HepG2 (cell line): ENCODE measurements around the gene SLC41A1. TPM values are rescaled to one million over a fixed set of nuclear protein-coding genes. Genes with fewer than 3 reads are reported as not detected.
A peak's percentile ranks its signal among the peaks of the same experiment; 100 is the strongest.

ENCODE experiments used
- ATAC-seq: fragments of 200-7000 bp; cut with Tn5 transposase; 3 replicates; pipeline ENCODE4 v1.9.1; 2020; ENCODE audit warnings: mild to moderate bottlenecking, moderate library complexity
- BruUV-seq: library from RNA; stranded (reverse); fragments of 400-500 nt; replicated peaks from 2 replicates; lab custom pipeline; 2021; lab: Mats Ljungman, UMichigan
- CTCF ChIA-PET: fragments of 300-600 bp; formaldehyde crosslinking; extraction: SDS; loops from one replicate; lab custom pipeline; 2021; ENCODE audit warnings: low total read pairs, inconsistent platforms, low intra/inter-chr PET ratio; lab: Yijun Ruan, JAX
- POLR2A ChIA-PET: fragments of 350-600 bp; sonication (Branson Sonifier 250); formaldehyde crosslinking; loops from one replicate; lab custom pipeline; 2020; ENCODE audit warnings: antibody characterized with exemption, inconsistent platforms; lab: Yijun Ruan, JAX
- DNase-seq: peaks from one replicate; pipeline ENCODE4 v3.0.0-alpha.2; 2015; ENCODE audit warnings: low spot score
- FAIRE-seq: peaks from 3 replicates; lab custom pipeline; 2011; peaks lifted over from hg19 to GRCh38; lab: Jason Lieb, UNC
- H2AFZ ChIP-seq: one replicate; pipeline ENCODE4 v1.6.1; 2011; ENCODE audit warnings: low read length, inconsistent platforms
- H3K27ac ChIP-seq: fragments of 300-600 bp; 3 replicates; pipeline ENCODE4 v1.8.0; 2011; ENCODE audit warnings: mixed run types, mild to moderate bottlenecking, mixed read lengths, low read length, inconsistent platforms; ENCODE audit not compliant: insufficient read depth; ENCODE audit errors: extremely low read length
- H3K27me3 ChIP-seq, 2 experiments: fragments of 200-600 bp in 1 of 2; 2 replicates in 1 of 2; 3 replicates in 1 of 2; pipeline versions ENCODE4 v1.6.0 to v1.8.0; 2011; ENCODE audit warnings: low read length in 2 of 2, mild to moderate bottlenecking in 2 of 2, moderate library complexity in 2 of 2, inconsistent platforms in 1 of 2; ENCODE audit not compliant: insufficient read depth in 2 of 2, control insufficient read depth in 1 of 2
- H3K36me3 ChIP-seq, 2 experiments: fragments of 200-600 bp in 1 of 2; replicated peaks in 1 of 2; 2 replicates in 1 of 2; 3 replicates in 1 of 2; pipeline versions ENCODE4 v1.5.1 to v1.8.0; 2011; ENCODE audit warnings: low read length in 2 of 2, inconsistent platforms in 1 of 2; ENCODE audit not compliant: insufficient read depth in 2 of 2, control insufficient read depth in 1 of 2
- H3K4me1 ChIP-seq: 2 replicates; pipeline ENCODE4 v1.5.1; 2012; ENCODE audit warnings: low read length, inconsistent platforms; ENCODE audit not compliant: insufficient read depth
- H3K4me2 ChIP-seq: 2 replicates; pipeline ENCODE4 v1.6.0; 2011; ENCODE audit warnings: low read depth, low read length, inconsistent platforms
- H3K4me3 ChIP-seq, 3 experiments: fragments of 200-600 bp in 1 of 3; sonication (generic), shearing (Covaris generic) in 1 of 3; replicated peaks in 1 of 3; 2 replicates each; pipeline ENCODE4 v1.5.1; 2011 to 2016; ENCODE audit warnings: low read length in 3 of 3, inconsistent platforms in 2 of 3, low read depth in 2 of 3, mild to moderate bottlenecking in 2 of 3, control low read depth in 1 of 3, mixed read lengths in 1 of 3; ENCODE audit not compliant: insufficient read depth in 1 of 3
- H3K79me2 ChIP-seq: one replicate; pipeline ENCODE4 v1.6.1; 2011; ENCODE audit warnings: low read length, inconsistent platforms; ENCODE audit not compliant: insufficient read depth
- H3K9ac ChIP-seq: 2 replicates; pipeline ENCODE4 v1.6.0; 2011; ENCODE audit warnings: mild to moderate bottlenecking, low read depth, low read length, inconsistent platforms; ENCODE audit not compliant: insufficient read depth
- H3K9me3 ChIP-seq: 2 replicates; pipeline ENCODE4 v1.5.1; 2012; ENCODE audit warnings: mild to moderate bottlenecking, low read length
- H4K20me1 ChIP-seq: 2 replicates; pipeline ENCODE4 v1.6.0; 2011; ENCODE audit warnings: inconsistent platforms, mild to moderate bottlenecking, low read length, moderate library complexity; ENCODE audit not compliant: insufficient read depth
- ARNT2 ChIP-seq: sonication (generic); formaldehyde crosslinking; IDR thresholded peaks from 2 replicates; pipeline ENCODE4 v1.8.0; 2022; ENCODE audit warnings: mild to moderate bottlenecking, low read depth, missing genetic modification reagents, moderate library complexity
- CBFB ChIP-seq: sonication (generic); formaldehyde crosslinking; IDR thresholded peaks from 2 replicates; pipeline ENCODE4 v1.4.0; 2020; ENCODE audit warnings: missing genetic modification reagents
- CBX2 ChIP-seq, 2 experiments: fragments of 200-600 bp in 1 of 2; sonication (generic); formaldehyde crosslinking in 1 of 2; IDR thresholded peaks; 2 replicates each; pipeline versions ENCODE4 v1.7.0 to v1.8.1; 2018 to 2022; ENCODE audit warnings: low read depth in 2 of 2, low read length in 1 of 2, mild to moderate bottlenecking in 1 of 2, missing genetic modification reagents in 1 of 2
- ELF1 ChIP-seq: sonication (generic); formaldehyde crosslinking; IDR thresholded peaks from 2 replicates; pipeline ENCODE4 v1.4.0; 2020; ENCODE audit warnings: missing genetic modification reagents
- FOXJ3 ChIP-seq: sonication (generic); formaldehyde crosslinking; IDR thresholded peaks from 2 replicates; pipeline ENCODE4 v1.4.0; 2020; ENCODE audit warnings: missing genetic modification reagents, mild to moderate bottlenecking, borderline replicate concordance
- GABPB1 ChIP-seq: IDR thresholded peaks from 2 replicates; pipeline ENCODE4 v1.6.1; 2016; ENCODE audit warnings: mild to moderate bottlenecking, missing genetic modification reagents, moderate library complexity, missing compliant biosample characterization
- IKZF1 ChIP-seq: fragments of 450-650 bp; IDR thresholded peaks from 2 replicates; pipeline ENCODE4 v1.7.1; 2016
- NR2F2 ChIP-seq: IDR thresholded peaks from 2 replicates; pipeline ENCODE4 v1.6.1; 2012; ENCODE audit warnings: low read depth, inconsistent platforms, borderline replicate concordance
- NR3C1 ChIP-seq: sonication (generic); formaldehyde crosslinking; IDR thresholded peaks from 2 replicates; pipeline ENCODE4 v1.4.0; 2020; ENCODE audit warnings: missing genetic modification reagents
- SMARCE1 ChIP-seq: fragments of 450-650 bp; IDR thresholded peaks from 2 replicates; pipeline ENCODE4 v1.6.1; 2017; ENCODE audit warnings: borderline replicate concordance
- ZNF180 ChIP-seq: sonication (generic); formaldehyde crosslinking; IDR thresholded peaks from 2 replicates; pipeline ENCODE4 v1.4.0; 2020; ENCODE audit warnings: low read depth, missing genetic modification reagents, borderline replicate concordance
- ZNF543 ChIP-seq: sonication (generic); formaldehyde crosslinking; IDR thresholded peaks from 2 replicates; pipeline ENCODE4 v1.4.0; 2020; ENCODE audit warnings: mild to moderate bottlenecking, missing genetic modification reagents
- ZNF660 ChIP-seq: sonication (generic); formaldehyde crosslinking; IDR thresholded peaks from 2 replicates; pipeline ENCODE4 v1.5.1; 2020; ENCODE audit warnings: mild to moderate bottlenecking, low read depth, missing genetic modification reagents, borderline replicate concordance
- ZNF777 ChIP-seq: sonication (generic); formaldehyde crosslinking; IDR thresholded peaks from 2 replicates; pipeline ENCODE4 v1.4.0; 2020; ENCODE audit warnings: missing genetic modification reagents
- ZSCAN31 ChIP-seq: sonication (generic); formaldehyde crosslinking; IDR thresholded peaks from 2 replicates; pipeline ENCODE4 v1.5.0; 2020; ENCODE audit warnings: low read depth, mild to moderate bottlenecking, missing genetic modification reagents
- WGBS: methylation state at CpG from one replicate; pipeline ENCODE4 v1.1.6; 2017; ENCODE audit warnings: low lambda C conversion rate; 5-methylcytosine and 5-hydroxymethylcytosine counted together
- in situ Hi-C: cut with HindIII; loops from 2 replicates; pipeline ENCODE4 v1.10.0; 2017; ENCODE audit warnings: low pct_unique_long_range_greater_than_20kb; ENCODE audit not compliant: extremely low pct_ligation_motif_present
- intact Hi-C: fragments of 100-400 bp; cut with micrococcal nuclease; formaldehyde crosslinking; loops from one replicate; pipeline ENCODE4 v1.10.0; 2022; ENCODE audit not compliant: unreplicated experiment
- polyA plus RNA-seq, 8 experiments: library from polyadenylated mRNA; depleted of rRNA in 3 of 8; stranded (reverse) in 7 of 8; unstranded in 1 of 8; fragments of >200 nt; fragmentation: Illumina TruSeq in 4 of 8; extraction: Trizol in 4 of 8; gene quantifications; 2 replicates each; pipeline versions ENCODE4 v1.2.1 to v1.2.3, GENCODE V29; 2011 to 2016; ENCODE audit warnings: low read depth in 4 of 8, missing spikeins in 1 of 8, mixed read lengths in 1 of 8; ENCODE audit not compliant: insufficient read depth in 1 of 8
- total RNA-seq, 5 experiments: library from RNA; depleted of rRNA; stranded (reverse); fragments of >200 nt; fragmentation: Illumina TruSeq; extraction: Trizol; gene quantifications; 2 replicates each; pipeline ENCODE4 v1.2.3, GENCODE V29; 2016; ENCODE audit warnings: low read depth in 1 of 5
- TF ChIP-seq, protein P1 (sequence below): sonication (generic); formaldehyde crosslinking; IDR thresholded peaks from 2 replicates; pipeline ENCODE4 v1.8.1; 2023; ENCODE audit warnings: mild to moderate bottlenecking, missing genetic modification reagents
- TF ChIP-seq, protein P2 (sequence below): sonication (generic); formaldehyde crosslinking; IDR thresholded peaks from 2 replicates; pipeline ENCODE4 v1.5.0; 2020; ENCODE audit warnings: mild to moderate bottlenecking, missing genetic modification reagents

The SLC41A1 gene
- total and polyA plus RNA-seq, 2 of the 13 experiments (the other 11 are each of a cell fraction or from before 2014, with no cell fraction given) = 2.2 to 4.6 TPM

DNA sequence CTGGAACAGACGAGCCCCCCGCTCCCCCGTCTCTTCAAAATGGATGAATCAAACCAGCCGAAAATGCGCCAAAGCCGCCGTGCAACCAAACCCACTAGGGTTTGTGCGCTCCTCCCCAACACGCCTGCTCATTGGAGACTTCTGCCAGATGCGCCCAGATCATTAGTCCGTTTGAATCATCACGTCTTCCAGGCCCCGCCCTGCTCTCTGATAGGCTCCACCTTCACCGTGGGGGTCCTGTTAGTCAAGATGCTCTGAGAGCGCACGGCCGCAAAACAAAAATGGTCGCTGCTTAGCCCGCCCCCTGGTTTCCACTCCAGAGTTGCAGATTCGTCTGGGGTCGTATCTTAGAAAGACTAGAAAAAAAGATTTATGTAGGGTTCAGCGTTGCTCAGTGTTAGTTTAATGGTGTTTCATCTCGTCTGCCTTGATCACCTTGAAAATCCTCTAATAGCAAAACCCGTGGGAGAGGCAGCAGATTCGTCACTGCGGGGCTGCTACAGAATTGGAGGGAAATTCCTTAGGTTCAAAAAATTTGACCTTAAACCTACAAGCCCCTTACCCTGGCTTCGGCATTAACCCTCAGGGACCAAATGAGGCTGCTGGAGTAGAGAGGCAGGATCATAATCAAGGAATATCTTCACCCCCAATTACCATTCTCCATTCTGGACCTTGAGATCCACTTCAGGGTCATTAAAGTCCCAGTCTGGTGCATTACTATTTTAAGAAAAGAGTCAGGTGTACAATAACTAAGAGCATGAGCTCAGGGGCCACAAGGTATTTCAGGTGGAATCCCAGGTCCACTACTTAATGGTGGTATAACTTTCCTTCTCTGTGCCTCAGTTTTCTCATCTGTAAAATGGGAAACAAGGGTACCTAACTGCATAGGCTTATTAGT, 62.6 kb downstream of the SLC41A1 start, which contains the start of gene NUCKS1 (continued):
- TF ChIP-seq ELF1 (CRISPR knock-in tag) = peak; percentile 45
- no peak for TF ChIP-seq NR3C1 (CRISPR knock-in tag)
- TF ChIP-seq CBX2 (IDR thresholded peaks at IDR 0.05; ENCODE audit: low read depth, low read length) = no peak
- no peak for TF ChIP-seq CBX2 (CRISPR knock-in tag; IDR thresholded peaks at IDR 0.05; ENCODE audit: low read depth)
- peak; percentile 15; the same call in 1 of the 2 replicates for TF ChIP-seq NR2F2

DNA sequence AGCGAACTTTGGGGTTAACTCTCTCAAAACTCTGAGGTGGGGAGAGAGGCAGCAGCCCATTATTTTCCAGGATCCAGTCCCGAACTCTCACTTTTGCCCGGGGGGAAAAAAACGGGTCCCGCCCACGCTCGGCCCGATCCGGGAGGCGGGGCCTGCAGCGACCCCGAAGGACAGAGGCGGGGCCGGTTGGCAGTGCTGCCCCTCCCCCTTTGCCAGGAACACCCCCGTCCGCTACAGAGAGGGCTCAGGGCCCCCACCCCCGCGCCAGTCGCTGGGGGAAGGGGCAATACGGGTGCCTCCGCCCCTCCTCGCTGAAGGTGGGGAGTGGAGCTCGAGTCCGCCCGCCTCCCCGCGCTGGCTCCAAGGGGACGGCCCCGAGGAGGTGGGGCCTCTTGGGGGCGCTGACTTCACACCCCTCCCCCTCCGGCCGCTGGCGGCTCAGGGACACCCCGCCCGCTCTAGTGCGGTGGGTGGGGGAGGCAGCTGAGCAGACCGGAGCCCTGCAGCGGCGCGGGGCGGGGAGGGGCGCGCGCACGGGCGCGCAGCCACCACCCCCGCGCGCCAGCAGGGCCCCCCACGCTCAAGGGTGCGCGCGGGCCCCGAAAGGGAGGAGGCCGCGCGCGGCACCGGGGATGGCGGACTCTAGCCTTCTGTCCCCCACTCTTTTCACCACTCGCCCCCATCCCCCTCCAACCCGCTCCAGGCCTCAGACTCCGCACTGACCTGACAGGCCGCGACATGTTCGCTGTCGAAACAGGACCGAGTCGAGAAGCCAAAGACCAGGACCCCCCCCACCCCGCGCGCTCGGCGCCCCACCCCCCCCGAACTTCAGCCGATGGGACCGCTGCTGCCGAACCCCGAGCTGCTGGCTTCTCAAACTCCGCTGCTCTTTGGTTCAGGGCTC, 63.5 kb downstream of the SLC41A1 start:
- peak overlapping the region; percentile 92 for H3K27ac ChIP-seq
- ATAC-seq = peak; percentile 83
- peak overlapping the region; percentile 95 for H3K4me2 ChIP-seq
- intact Hi-C loops = no loop called here
- peaks cover 38% of the 10 kb centered on the region for H4K20me1 ChIP-seq
- BruUV-seq = TSS peak; percentile 45
- H2AFZ ChIP-seq = no peak overlapping the region
- peak; percentile 55 for FAIRE-seq
- no peaks in the 10 kb centered on the region for H3K36me3 ChIP-seq
- no peaks in the 10 kb centered on the region for H3K9me3 ChIP-seq
- ChIA-PET CTCF (no interaction called here), POLR2A (interaction anchor here (0.7 to 2.4 kb wide), 15 partner anchors 10 to 299 kb away, joined by 3 to 21 read pairs (median 4); partner anchors contain the start of genes RAB29 and SLC45A3)
- 4% methylated on average over 20 of the region's 81 CpGs for WGBS
- in situ Hi-C loops = no loop called here
- no peaks in the 10 kb centered on the region; a peak in 1 of 5 replicates for H3K27me3 ChIP-seq
- H3K4me3 ChIP-seq = peak overlapping the region; percentile 65 to 81 (median 75)
- DNase-seq = peak; percentile 93
- peaks cover 47% of the 10 kb centered on the region for H3K79me2 ChIP-seq
- H3K9ac ChIP-seq = peak overlapping the region; percentile 83
- peaks cover 75% of the 10 kb centered on the region for H3K4me1 ChIP-seq
- no peak for TF ChIP-seq ZSCAN31 (CRISPR knock-in tag)
- TF ChIP-seq ARNT2 (CRISPR knock-in tag) = peak; percentile 72; the same call in 1 of the 2 replicates
- no peak for TF ChIP-seq ZNF180 (CRISPR knock-in tag)
- TF ChIP-seq, protein P1, sequence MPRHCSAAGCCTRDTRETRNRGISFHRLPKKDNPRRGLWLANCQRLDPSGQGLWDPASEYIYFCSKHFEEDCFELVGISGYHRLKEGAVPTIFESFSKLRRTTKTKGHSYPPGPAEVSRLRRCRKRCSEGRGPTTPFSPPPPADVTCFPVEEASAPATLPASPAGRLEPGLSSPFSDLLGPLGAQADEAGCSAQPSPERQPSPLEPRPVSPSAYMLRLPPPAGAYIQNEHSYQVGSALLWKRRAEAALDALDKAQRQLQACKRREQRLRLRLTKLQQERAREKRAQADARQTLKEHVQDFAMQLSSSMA = no peak
- TF ChIP-seq, protein P2, sequence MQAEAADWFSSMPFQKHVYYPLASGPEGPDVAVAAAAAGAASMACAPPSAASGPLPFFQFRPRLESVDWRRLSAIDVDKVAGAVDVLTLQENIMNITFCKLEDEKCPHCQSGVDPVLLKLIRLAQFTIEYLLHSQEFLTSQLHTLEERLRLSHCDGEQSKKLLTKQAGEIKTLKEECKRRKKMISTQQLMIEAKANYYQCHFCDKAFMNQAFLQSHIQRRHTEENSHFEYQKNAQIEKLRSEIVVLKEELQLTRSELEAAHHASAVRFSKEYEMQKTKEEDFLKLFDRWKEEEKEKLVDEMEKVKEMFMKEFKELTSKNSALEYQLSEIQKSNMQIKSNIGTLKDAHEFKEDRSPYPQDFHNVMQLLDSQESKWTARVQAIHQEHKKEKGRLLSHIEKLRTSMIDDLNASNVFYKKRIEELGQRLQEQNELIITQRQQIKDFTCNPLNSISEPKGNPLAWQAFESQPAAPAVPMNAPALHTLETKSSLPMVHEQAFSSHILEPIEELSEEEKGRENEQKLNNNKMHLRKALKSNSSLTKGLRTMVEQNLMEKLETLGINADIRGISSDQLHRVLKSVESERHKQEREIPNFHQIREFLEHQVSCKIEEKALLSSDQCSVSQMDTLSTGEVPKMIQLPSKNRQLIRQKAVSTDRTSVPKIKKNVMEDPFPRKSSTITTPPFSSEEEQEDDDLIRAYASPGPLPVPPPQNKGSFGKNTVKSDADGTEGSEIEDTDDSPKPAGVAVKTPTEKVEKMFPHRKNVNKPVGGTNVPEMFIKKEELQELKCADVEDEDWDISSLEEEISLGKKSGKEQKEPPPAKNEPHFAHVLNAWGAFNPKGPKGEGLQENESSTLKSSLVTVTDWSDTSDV (CRISPR knock-in tag) = 0 out of 2 replicates have a peak, but pooled peaks have one; percentile 52
- TF ChIP-seq IKZF1 = no peak
- no peak for TF ChIP-seq ZNF777 (CRISPR knock-in tag)
- no peak for TF ChIP-seq ZNF660 (CRISPR knock-in tag)
- TF ChIP-seq SMARCE1 = no peak
- peak; percentile 84 for TF ChIP-seq CBFB (CRISPR knock-in tag)
- TF ChIP-seq GABPB1 (CRISPR knock-in tag) = peak; percentile 82
- no peak for TF ChIP-seq FOXJ3 (CRISPR knock-in tag)
- no peak for TF ChIP-seq ZNF543 (CRISPR knock-in tag)
